GM19035 (cell line): Measurements from ENCODE around the gene PRR20C.
"Not testable (repeated sequence)": the region's sequence is repeated elsewhere in the genome, so short reads cannot be mapped to it uniquely, and the experiment has no call there.

ENCODE experiments used
- ATAC-seq: cut with Tn5 transposase; IDR thresholded peaks from one replicate; pipeline ENCODE4 v1.9.1; 2021; ENCODE audit not compliant: unreplicated experiment

The PRR20C gene

DNA sequence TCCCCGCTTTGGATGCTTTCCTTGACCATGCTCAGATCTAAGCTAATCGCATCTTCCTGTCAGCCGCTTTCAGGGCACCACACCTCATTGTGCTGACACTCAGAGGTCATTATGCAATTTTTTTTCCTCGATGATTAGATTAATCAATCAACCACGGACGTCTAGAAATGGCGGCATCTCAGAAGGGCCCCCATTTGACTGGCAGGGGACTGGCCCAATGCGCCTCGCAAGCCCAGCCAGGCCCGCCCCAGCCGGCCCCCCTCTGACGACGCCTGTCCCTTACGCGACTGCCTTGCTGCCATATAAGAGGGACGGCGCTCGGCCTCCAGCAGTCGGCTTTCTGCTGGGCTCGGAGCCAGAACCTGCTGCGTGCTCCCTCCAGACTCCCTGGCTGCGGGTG lies at the start of gene PRR20C:
PRR20C (plus strand) TSS at position 301 of the 400 bp plus-strand sequence. CDS start 387 bp downstream, outside the sequence.
- ATAC-seq = not testable (repeated sequence)

DNA sequence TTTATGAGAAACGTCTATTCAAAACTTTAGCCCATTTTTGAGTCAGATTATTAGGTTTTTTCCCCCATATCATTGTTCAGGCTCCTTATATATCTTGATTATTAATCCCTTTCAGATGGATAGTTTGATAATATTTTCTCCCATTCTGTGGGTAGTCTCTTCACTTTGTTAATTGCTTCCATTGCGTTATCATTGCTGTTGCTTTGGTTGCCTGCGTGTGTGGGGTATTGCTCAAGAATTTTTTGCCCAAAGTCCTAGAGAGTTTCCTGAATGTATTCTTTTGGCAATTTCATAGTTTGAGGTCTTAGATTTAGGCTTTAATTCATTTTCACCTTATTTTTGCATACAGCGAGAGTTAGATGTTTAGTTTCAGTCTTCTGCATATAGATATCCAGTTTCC lies 38.9 kb upstream of the PRR20C start:
- ATAC-seq = no peak

DNA sequence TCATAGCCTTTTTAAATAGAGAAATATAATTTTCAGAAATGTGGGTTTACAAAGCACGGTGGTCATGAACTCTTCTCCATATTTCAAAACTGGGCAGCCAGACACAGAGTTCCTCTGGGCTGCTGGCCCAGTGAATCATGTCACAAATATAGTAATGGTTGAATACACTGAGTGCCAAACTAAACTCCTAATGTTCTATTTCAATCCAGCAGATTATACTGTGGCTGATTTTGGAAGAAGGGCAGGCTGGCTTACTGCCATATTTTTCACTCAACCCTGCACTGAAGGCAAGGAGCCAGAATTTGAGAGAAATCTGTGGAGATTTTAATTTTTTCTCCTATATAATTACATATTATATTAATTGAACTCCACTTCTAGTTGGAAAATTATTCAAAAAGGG lies 30.2 kb upstream of the PRR20C start:
- no peak for ATAC-seq

DNA sequence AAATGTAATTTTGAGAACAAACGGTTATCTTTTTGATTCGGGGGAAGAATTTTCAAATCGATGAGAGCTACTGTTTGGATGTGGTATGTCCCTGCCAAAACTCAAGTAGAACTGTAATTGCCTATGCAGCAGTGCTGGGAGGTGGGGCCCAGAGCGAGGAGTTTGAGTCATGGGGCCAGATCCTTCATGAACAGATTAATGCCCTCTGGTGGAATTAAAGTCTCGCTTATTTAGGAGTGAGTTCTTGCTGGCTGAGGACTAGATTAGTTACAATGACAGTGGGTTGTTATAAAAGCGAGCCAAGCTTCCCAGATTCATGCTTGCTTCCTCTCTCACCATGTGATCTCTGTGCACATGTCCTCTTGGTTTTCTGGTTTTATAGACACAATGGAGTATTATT lies 25.0 kb upstream of the PRR20C start:
- ATAC-seq = no peak

GRCh38 chr13:57136093-57136492 lies 17.8 kb upstream of the PRR20C start:
- ATAC-seq = no peak

DNA sequence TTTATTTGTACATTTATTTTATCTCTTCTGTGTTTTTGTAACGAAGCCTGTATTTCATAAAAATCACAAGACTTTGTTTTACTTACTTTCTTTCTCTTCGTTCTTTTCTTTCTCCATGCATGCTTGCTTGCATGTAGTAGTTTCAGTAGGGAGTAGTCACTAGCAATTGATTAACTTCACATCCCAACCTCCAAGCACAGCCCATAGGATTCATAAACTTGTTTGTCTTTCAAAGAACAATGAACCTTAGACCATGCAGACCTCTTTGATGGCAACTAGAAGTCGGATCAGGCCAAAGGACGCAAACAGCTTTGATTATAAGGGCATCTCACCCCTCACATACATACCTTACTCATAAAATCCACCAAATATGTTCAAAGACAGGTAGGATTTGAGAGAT lies 16.3 kb upstream of the PRR20C start:
- ATAC-seq = no peak

GRCh38 chr13:57138988-57139387 lies 14.9 kb upstream of the PRR20C start:
- ATAC-seq = no peak

GRCh38 chr13:57139781-57140180 lies 14.1 kb upstream of the PRR20C start:
- ATAC-seq = not testable (repeated sequence)

GRCh38 chr13:57140235-57140968 lies 13.5 kb upstream of the PRR20C start, which contains the start of gene PRR20A:
Gene PRR20A (plus strand): TSS chr13:57140918. CDS start chr13:57141305, 387 bp downstream.
- ATAC-seq = not testable (repeated sequence)

- ATAC-seq = not testable (repeated sequence)
These were observed 6.7 kb upstream of the PRR20C start, which contains the start of gene PRR20B for GRCh38 chr13:57147188-57147587. Gene PRR20B (plus strand): TSS chr13:57147488. CDS start chr13:57147875, 387 bp downstream.

- ATAC-seq = not testable (repeated sequence)
These were observed 5.8 kb upstream of the PRR20C start for GRCh38 chr13:57148106-57148505.

GRCh38 chr13:57160332-57160731 lies 6.5 kb downstream of the PRR20C start, which contains the start of gene PRR20D:
Gene PRR20D (plus strand): TSS chr13:57160632. CDS start chr13:57161019, 387 bp downstream.
- not testable (repeated sequence) for ATAC-seq

GRCh38 chr13:57166897-57167296 lies 13.0 kb downstream of the PRR20C start, which contains the start of gene PRR20E:
Gene PRR20E (plus strand): TSS chr13:57167197. CDS start chr13:57167584, 387 bp downstream.
- not testable (repeated sequence) for ATAC-seq

- ATAC-seq = no peak
These were observed 37.8 kb downstream of the PRR20C start for GRCh38 chr13:57191667-57192066.
